ENCODE results near the gene TRA2A. TPM values are rescaled to one million over a fixed set of nuclear protein-coding genes. Genes with fewer than 3 reads are reported as not detected.

Gene TRA2A
- total and polyA plus RNA-seq, 9 of the 15 experiments (the other 6 are each of a cell fraction or from before 2014, with no cell fraction given) = 22.7 to 210 (median 73.9) TPM

GRCh38 chr7:23570592-23571200 lies 38.9 kb upstream of the TRA2A start (continued):
- TF ChIP-seq CTCF (IDR thresholded peaks at IDR 0.05 in 2 of 3, conservative IDR thresholded peaks at IDR 0.05 in 1 of 3; ENCODE audit: insufficient read depth in 2 of 3, low read depth in 1 of 3, low read length in 3 of 3) (peak; percentile 82 to 91 (median 87)), L3MBTL2 (IDR thresholded peaks at IDR 0.05) (no peak), SAP30 (IDR thresholded peaks at IDR 0.05; ENCODE audit: borderline replicate concordance, insufficient read depth, low read depth, low read length, poor library complexity, severe bottlenecking) (no peak), ID3 (CRISPR knock-in tag; IDR thresholded peaks at IDR 0.05) (no peak), ID3 (tag; IDR thresholded peaks at IDR 0.05) (0 out of 2 replicates have a peak, but pooled peaks have one; percentile 26), BMI1 (IDR thresholded peaks at IDR 0.05; ENCODE audit: low read length) (no peak), ZNF239 (CRISPR knock-in tag; IDR thresholded peaks at IDR 0.05) (no peak), ETS2 (tag; IDR thresholded peaks at IDR 0.05; ENCODE audit: borderline replicate concordance, poor library complexity, severe bottlenecking) (no peak), ZBTB49 (CRISPR knock-in tag; IDR thresholded peaks at IDR 0.05; ENCODE audit: borderline replicate concordance) (no peak), UBTF (IDR thresholded peaks at IDR 0.05; ENCODE audit: borderline replicate concordance in 1 of 2, low read depth in 2 of 2, low read length in 2 of 2) (no peak), ARID2 (IDR thresholded peaks at IDR 0.05) (peak; percentile 81), CHAMP1 (IDR thresholded peaks at IDR 0.05) (no peak)
- TF ChIP-seq, protein P1, sequence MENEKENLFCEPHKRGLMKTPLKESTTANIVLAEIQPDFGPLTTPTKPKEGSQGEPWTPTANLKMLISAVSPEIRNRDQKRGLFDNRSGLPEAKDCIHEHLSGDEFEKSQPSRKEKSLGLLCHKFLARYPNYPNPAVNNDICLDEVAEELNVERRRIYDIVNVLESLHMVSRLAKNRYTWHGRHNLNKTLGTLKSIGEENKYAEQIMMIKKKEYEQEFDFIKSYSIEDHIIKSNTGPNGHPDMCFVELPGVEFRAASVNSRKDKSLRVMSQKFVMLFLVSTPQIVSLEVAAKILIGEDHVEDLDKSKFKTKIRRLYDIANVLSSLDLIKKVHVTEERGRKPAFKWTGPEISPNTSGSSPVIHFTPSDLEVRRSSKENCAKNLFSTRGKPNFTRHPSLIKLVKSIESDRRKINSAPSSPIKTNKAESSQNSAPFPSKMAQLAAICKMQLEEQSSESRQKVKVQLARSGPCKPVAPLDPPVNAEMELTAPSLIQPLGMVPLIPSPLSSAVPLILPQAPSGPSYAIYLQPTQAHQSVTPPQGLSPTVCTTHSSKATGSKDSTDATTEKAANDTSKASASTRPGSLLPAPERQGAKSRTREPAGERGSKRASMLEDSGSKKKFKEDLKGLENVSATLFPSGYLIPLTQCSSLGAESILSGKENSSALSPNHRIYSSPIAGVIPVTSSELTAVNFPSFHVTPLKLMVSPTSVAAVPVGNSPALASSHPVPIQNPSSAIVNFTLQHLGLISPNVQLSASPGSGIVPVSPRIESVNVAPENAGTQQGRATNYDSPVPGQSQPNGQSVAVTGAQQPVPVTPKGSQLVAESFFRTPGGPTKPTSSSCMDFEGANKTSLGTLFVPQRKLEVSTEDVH (IDR thresholded peaks at IDR 0.05; ENCODE audit: low read depth, partially characterized antibody) = no peak

Measured in K562 (cell line).